ENCODE data around the gene NOSTRIN. TPM values are rescaled to one million over a fixed set of nuclear protein-coding genes. Genes with fewer than 3 reads are reported as not detected.

NOSTRIN gene
- polyA plus RNA-seq, 1 donor (not counting 4 experiments of a cell fraction or from before 2014, with no cell fraction given), result not detected

DNA sequence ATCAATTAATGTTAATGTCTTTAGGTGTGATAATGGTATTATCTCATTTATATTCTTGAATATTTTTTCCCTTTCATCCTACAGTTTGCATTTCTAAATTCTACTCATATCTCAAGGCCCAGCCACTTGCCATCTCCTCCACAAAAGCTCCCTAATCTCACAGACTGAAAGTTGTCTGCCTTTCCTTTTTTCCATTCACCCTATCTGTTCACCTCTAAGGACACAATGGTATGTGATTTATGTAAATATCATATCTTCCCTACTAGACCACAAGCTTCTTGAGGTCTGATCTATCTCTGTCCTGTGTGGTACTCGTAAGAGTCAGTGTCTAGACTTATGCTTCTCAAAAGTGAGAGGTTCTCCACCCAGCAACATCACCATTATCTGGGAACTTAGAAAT is 91.7 kb downstream of the NOSTRIN start:
- H3K9me1 ChIP-seq (ENCODE audit: control insufficient read depth, extremely low read depth, insufficient read depth, low read length), result no peaks in the 10 kb centered on the region
- no peaks in the 10 kb centered on the region for H3K36me3 ChIP-seq (ENCODE audit: control insufficient read depth in 2 of 2, extremely low read depth in 1 of 2, insufficient read depth in 2 of 2, low read length in 2 of 2)
- H3K27ac ChIP-seq (ENCODE audit: control insufficient read depth, insufficient read depth, low read length), result no peak overlapping the region
- FAIRE-seq (no peak), DNase-seq (ENCODE audit: low read depth, low spot score) (no peak)
- H3K27me3 ChIP-seq (ENCODE audit: control insufficient read depth, extremely low read depth, insufficient read depth, low read length), result peaks cover 11% of the 10 kb centered on the region
- TF ChIP-seq, protein P1, sequence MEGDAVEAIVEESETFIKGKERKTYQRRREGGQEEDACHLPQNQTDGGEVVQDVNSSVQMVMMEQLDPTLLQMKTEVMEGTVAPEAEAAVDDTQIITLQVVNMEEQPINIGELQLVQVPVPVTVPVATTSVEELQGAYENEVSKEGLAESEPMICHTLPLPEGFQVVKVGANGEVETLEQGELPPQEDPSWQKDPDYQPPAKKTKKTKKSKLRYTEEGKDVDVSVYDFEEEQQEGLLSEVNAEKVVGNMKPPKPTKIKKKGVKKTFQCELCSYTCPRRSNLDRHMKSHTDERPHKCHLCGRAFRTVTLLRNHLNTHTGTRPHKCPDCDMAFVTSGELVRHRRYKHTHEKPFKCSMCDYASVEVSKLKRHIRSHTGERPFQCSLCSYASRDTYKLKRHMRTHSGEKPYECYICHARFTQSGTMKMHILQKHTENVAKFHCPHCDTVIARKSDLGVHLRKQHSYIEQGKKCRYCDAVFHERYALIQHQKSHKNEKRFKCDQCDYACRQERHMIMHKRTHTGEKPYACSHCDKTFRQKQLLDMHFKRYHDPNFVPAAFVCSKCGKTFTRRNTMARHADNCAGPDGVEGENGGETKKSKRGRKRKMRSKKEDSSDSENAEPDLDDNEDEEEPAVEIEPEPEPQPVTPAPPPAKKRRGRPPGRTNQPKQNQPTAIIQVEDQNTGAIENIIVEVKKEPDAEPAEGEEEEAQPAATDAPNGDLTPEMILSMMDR (optimal IDR thresholded peaks at IDR 0.05 in 1 of 3, IDR thresholded peaks at IDR 0.05 in 1 of 3, conservative IDR thresholded peaks at IDR 0.05 in 1 of 3; ENCODE audit: extremely low read depth in 1 of 3, insufficient read depth in 2 of 3, low read length in 3 of 3), result no peak
- TF ChIP-seq EZH2 (IDR thresholded peaks at IDR 0.05; ENCODE audit: low read length), result no peak
- peaks cover 13% of the 10 kb centered on the region for H3K4me1 ChIP-seq (ENCODE audit: control insufficient read depth, extremely low read depth, insufficient read depth, low read length)
- no peaks in the 10 kb centered on the region for H3K9me3 ChIP-seq (ENCODE audit: control insufficient read depth, low read depth, low read length)
- no peak overlapping the region for H3K4me2 ChIP-seq (ENCODE audit: control insufficient read depth, extremely low read depth, insufficient read depth, low read depth, low read length)
- H3K9ac ChIP-seq (ENCODE audit: control insufficient read depth, extremely low read depth, insufficient read depth, low read length), result no peak overlapping the region
- dilution Hi-C loops (cut with MboI; ENCODE audit: extremely low pct_ligation_motif_present, low sequenced_read_pairs), result no loop called here
- H3K4me3 ChIP-seq (ENCODE audit: control insufficient read depth in 2 of 3, extremely low read depth in 1 of 3, insufficient read depth in 2 of 3, low read depth in 1 of 3, low read length in 3 of 3), result no peak overlapping the region
- H2AFZ ChIP-seq (ENCODE audit: control insufficient read depth, low read length), result no peak overlapping the region
- H4K20me1 ChIP-seq (ENCODE audit: control insufficient read depth, extremely low read depth, insufficient read depth, low read length), result no peaks in the 10 kb centered on the region
- H3K79me2 ChIP-seq (ENCODE audit: control insufficient read depth, insufficient read depth, low read length), result peaks cover 8% of the 10 kb centered on the region

DNA sequence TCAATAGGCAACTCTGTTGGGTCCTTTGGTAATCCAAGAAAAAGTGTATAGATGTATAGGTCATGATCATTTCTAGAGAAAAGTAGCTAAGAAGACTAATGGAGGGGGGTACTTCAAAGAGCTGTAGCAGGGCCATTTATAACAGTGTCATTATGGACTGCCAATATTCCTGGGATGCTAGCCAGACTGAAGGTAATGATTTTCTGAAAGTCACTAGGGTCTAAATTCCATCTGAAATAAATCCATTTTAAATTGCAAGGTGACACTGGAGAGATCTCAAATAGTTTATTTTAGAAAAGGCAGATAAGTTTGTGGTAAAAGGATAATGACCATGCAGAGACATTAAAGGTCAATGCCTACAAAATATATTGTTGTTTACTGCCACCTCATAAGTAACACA is 92.3 kb downstream of the NOSTRIN start:
- Histone ChIP-seq H3K4me2 (ENCODE audit: control insufficient read depth, extremely low read depth, insufficient read depth, low read depth, low read length) (no peak overlapping the region), H3K4me1 (ENCODE audit: control insufficient read depth, extremely low read depth, insufficient read depth, low read length) (peaks cover 7% of the 10 kb centered on the region), H3K79me2 (ENCODE audit: control insufficient read depth, insufficient read depth, low read length) (peaks cover 3% of the 10 kb centered on the region), H3K9me3 (ENCODE audit: control insufficient read depth, low read depth, low read length) (no peaks in the 10 kb centered on the region), H2AFZ (ENCODE audit: control insufficient read depth, low read length) (no peak overlapping the region), H3K27ac (ENCODE audit: control insufficient read depth, insufficient read depth, low read length) (no peak overlapping the region), H3K4me3 (ENCODE audit: control insufficient read depth in 2 of 3, extremely low read depth in 1 of 3, insufficient read depth in 2 of 3, low read depth in 1 of 3, low read length in 3 of 3) (no peak overlapping the region), H3K36me3 (ENCODE audit: control insufficient read depth in 2 of 2, extremely low read depth in 1 of 2, insufficient read depth in 2 of 2, low read length in 2 of 2) (no peaks in the 10 kb centered on the region), H3K9me1 (ENCODE audit: control insufficient read depth, extremely low read depth, insufficient read depth, low read length) (no peaks in the 10 kb centered on the region), H3K9ac (ENCODE audit: control insufficient read depth, extremely low read depth, insufficient read depth, low read length) (no peak overlapping the region), H4K20me1 (ENCODE audit: control insufficient read depth, extremely low read depth, insufficient read depth, low read length) (no peaks in the 10 kb centered on the region), H3K27me3 (ENCODE audit: control insufficient read depth, extremely low read depth, insufficient read depth, low read length) (peaks cover 11% of the 10 kb centered on the region)
- DNase-seq (ENCODE audit: low read depth, low spot score) (no peak), FAIRE-seq (no peak)
- dilution Hi-C loops (cut with MboI; ENCODE audit: extremely low pct_ligation_motif_present, low sequenced_read_pairs), result no loop called here
- TF ChIP-seq EZH2 (IDR thresholded peaks at IDR 0.05; ENCODE audit: low read length), result no peak
- TF ChIP-seq, protein P1 (optimal IDR thresholded peaks at IDR 0.05 in 1 of 3, IDR thresholded peaks at IDR 0.05 in 1 of 3, conservative IDR thresholded peaks at IDR 0.05 in 1 of 3; ENCODE audit: extremely low read depth in 1 of 3, insufficient read depth in 2 of 3, low read length in 3 of 3), result no peak

Measured in keratinocyte (primary cell).